Activated B cell treated with CpG ODN at 0.5 μM for 24 hours (primary cell): Measurements from ENCODE around the gene NPS. TPM values are rescaled to one million over a fixed set of nuclear protein-coding genes. Genes with fewer than 3 reads are reported as not detected.

Experiments
- ATAC-seq: fragments of 200-7000 bp; cut with Tn5 transposase; one replicate; pipeline ENCODE4 v1.10.0; 2021; ENCODE audit warnings: low read depth, mild to moderate bottlenecking, moderate library complexity
- CTCF ChIA-PET: fragments of 350-600 bp; sonication (Branson Sonifier 250); formaldehyde crosslinking; loops from one replicate; lab custom pipeline; 2021; ENCODE audit warnings: antibody characterized with exemption; lab: Charles Lee
- POLR2A ChIA-PET: fragments of 350-600 bp; sonication (Branson Sonifier 250); formaldehyde crosslinking; loops from one replicate; lab custom pipeline; 2021; ENCODE audit warnings: antibody characterized with exemption; lab: Charles Lee
- DNase-seq: peaks from one replicate; pipeline ENCODE4 v3.0.0; 2022
- H3K27ac Mint-ChIP-seq: one replicate; pipeline ENCODE4 v1.8.0; 2020; ENCODE audit warnings: mixed read lengths
- H3K27me3 Mint-ChIP-seq: one replicate; pipeline ENCODE4 v1.8.0; 2021; ENCODE audit warnings: mixed read lengths
- H3K36me3 Mint-ChIP-seq: one replicate; pipeline ENCODE4 v1.8.0; 2021; ENCODE audit warnings: low read depth, mixed read lengths
- H3K4me1 Mint-ChIP-seq: one replicate; pipeline ENCODE4 v1.8.0; 2021; ENCODE audit warnings: mixed read lengths
- H3K4me3 Mint-ChIP-seq: one replicate; pipeline ENCODE4 v1.8.0; 2020; ENCODE audit warnings: mild to moderate bottlenecking, mixed read lengths
- H3K9me3 Mint-ChIP-seq: one replicate; pipeline ENCODE4 v1.8.0; 2020; ENCODE audit warnings: mixed read lengths
- CTCF ChIP-seq: fragments of 200-600 bp; IDR thresholded peaks from one replicate; pipeline ENCODE4 v1.8.0; 2022; ENCODE audit warnings: antibody characterized with exemption, mild to moderate bottlenecking
- intact Hi-C: fragments of 100-400 bp; cut with micrococcal nuclease; formaldehyde crosslinking; loops from one replicate; pipeline ENCODE4 v1.15.1; 2024
- total RNA-seq: library from RNA; stranded (reverse); gene quantifications from 2 replicates; pipeline ENCODE4 v1.2.3, GENCODE V29; 2022

Gene NPS
- total RNA-seq, 1 donor from 2014 or later, result not detected

GRCh38 chr10:127524229-127524628 lies 24.9 kb upstream of the NPS start:
- H3K27ac Mint-ChIP-seq, result no peak overlapping the region
- H3K36me3 Mint-ChIP-seq, result no peaks in the 10 kb centered on the region
- intact Hi-C loops, result no loop called here
- POLR2A ChIA-PET, result no interaction called here
- ATAC-seq (no peak), DNase-seq (no peak)
- peaks cover 3% of the 10 kb centered on the region for H3K9me3 Mint-ChIP-seq
- H3K27me3 Mint-ChIP-seq, result no peaks in the 10 kb centered on the region
- H3K4me1 Mint-ChIP-seq, result no peaks in the 10 kb centered on the region
- TF ChIP-seq CTCF, result no peak
- CTCF ChIA-PET, result no interaction called here
- no peak overlapping the region for H3K4me3 Mint-ChIP-seq

GRCh38 chr10:127524908-127525665 lies 24.0 kb upstream of the NPS start:
- no peak for DNase-seq
- Mint-ChIP-seq H3K4me1 (no peaks in the 10 kb centered on the region), H3K36me3 (no peaks in the 10 kb centered on the region), H3K4me3 (no peak overlapping the region), H3K9me3 (no peaks in the 10 kb centered on the region), H3K27me3 (no peaks in the 10 kb centered on the region), H3K27ac (no peak overlapping the region)
- POLR2A ChIA-PET, result no interaction called here
- intact Hi-C loops, result no loop called here
- CTCF ChIA-PET, result no interaction called here
- no peak for TF ChIP-seq CTCF
- ATAC-seq, result no peak

GRCh38 chr10:127525686-127526085 lies 23.4 kb upstream of the NPS start:
- H3K36me3 Mint-ChIP-seq, result no peaks in the 10 kb centered on the region
- no peak overlapping the region for H3K27ac Mint-ChIP-seq
- ATAC-seq (no peak), DNase-seq (no peak)
- H3K4me1 Mint-ChIP-seq, result no peaks in the 10 kb centered on the region
- CTCF ChIA-PET, result no interaction called here
- intact Hi-C loops, result no loop called here
- no peak for TF ChIP-seq CTCF
- H3K27me3 Mint-ChIP-seq, result no peaks in the 10 kb centered on the region
- POLR2A ChIA-PET, result no interaction called here
- no peaks in the 10 kb centered on the region for H3K9me3 Mint-ChIP-seq
- no peak overlapping the region for H3K4me3 Mint-ChIP-seq

GRCh38 chr10:127526161-127526560 lies 22.9 kb upstream of the NPS start:
- H3K27me3 Mint-ChIP-seq, result no peaks in the 10 kb centered on the region
- no peak overlapping the region for H3K27ac Mint-ChIP-seq
- no peak overlapping the region for H3K4me3 Mint-ChIP-seq
- H3K4me1 Mint-ChIP-seq, result no peaks in the 10 kb centered on the region
- ATAC-seq (no peak), DNase-seq (no peak)
- H3K9me3 Mint-ChIP-seq, result no peaks in the 10 kb centered on the region
- POLR2A ChIA-PET, result no interaction called here
- H3K36me3 Mint-ChIP-seq, result no peaks in the 10 kb centered on the region
- CTCF ChIA-PET, result no interaction called here
- intact Hi-C loops, result no loop called here
- TF ChIP-seq CTCF, result no peak

GRCh38 chr10:127527320-127527719 lies 21.8 kb upstream of the NPS start:
- POLR2A ChIA-PET, result no interaction called here
- H3K27me3 Mint-ChIP-seq, result no peaks in the 10 kb centered on the region
- H3K27ac Mint-ChIP-seq, result no peak overlapping the region
- H3K36me3 Mint-ChIP-seq, result no peaks in the 10 kb centered on the region
- CTCF ChIA-PET, result no interaction called here
- no peak overlapping the region for H3K4me3 Mint-ChIP-seq
- no peak for ATAC-seq
- no peak for DNase-seq
- no peaks in the 10 kb centered on the region for H3K4me1 Mint-ChIP-seq
- no peaks in the 10 kb centered on the region for H3K9me3 Mint-ChIP-seq
- no peak for TF ChIP-seq CTCF
- intact Hi-C loops, result no loop called here
